CD4-positive, alpha-beta T cell treated with Interferon gamma for 1 hour (primary cell): ENCODE data around the gene AGO4.
"Not testable (repeated sequence)": the region's sequence is repeated elsewhere in the genome, so short reads cannot be mapped to it uniquely, and the experiment has no call there.

Experiments
- DNase-seq: peaks from one replicate; pipeline ENCODE4 v3.0.0-alpha.2; 2020

Gene AGO4

DNA sequence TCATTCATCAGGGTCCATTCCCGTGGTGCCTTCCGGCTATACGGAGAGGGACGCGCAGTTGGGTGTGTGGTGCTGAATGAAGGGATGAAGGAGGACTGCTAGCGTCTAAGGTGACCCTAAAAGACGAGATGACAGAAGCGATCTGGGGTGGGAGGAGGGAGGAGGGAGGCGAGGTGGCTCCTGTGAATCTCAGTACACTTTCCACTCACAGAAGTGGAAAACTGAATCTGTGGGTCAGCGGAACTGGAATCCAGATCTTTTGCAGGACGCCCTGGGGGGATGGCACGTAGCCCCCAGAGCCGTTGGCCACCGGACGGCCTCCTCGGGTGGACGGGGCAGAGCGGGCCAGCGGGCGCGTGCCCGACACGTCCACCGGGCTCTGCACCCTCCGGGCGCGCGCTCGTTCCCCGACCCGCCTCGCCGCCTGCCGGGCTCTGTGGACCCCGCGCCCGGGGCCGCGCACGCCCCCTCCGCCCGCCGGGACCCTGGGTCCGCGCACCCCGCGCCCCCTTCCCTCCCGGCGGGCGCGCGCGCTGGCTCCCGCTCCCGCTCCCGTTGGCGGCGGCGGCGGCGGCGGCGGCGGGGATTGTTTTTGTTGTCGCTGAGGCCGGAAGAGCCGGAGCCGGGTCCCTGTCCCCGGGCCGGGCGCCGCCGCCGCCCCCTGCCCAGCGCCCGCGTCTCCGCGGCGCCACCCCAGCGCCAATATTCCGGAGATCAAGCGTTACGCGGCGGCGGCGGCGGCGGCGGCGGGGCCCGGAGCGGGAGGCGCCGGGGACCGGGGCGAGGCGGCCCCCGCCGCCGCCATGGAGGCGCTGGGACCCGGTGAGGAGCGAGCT lies at the start of gene AGO4:
TSS of gene AGO4 (plus strand) at position 403 of the 836 bp plus-strand sequence. CDS start at position 804, 401 bp downstream.
- peak; percentile 9 for DNase-seq

DNA sequence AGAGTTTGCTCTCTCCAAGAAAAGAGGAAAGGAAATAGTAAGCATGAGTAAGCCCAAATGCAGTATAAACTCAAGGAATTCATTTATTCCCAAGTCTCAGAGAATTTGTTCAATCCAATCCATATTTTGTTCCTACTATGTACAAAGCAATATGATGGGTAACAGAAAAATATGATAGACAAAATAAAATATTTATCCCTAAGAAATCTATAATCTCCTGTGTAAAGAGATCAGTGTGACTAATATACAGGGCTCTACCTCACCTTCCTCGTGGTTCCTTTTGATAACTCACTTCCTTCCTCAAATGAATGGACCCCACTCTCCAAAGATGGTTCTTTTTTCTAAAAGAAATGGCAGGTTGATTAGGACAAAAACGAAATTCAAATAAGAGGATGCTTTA lies 45.7 kb upstream of the AGO4 start:
- DNase-seq = no peak

DNA sequence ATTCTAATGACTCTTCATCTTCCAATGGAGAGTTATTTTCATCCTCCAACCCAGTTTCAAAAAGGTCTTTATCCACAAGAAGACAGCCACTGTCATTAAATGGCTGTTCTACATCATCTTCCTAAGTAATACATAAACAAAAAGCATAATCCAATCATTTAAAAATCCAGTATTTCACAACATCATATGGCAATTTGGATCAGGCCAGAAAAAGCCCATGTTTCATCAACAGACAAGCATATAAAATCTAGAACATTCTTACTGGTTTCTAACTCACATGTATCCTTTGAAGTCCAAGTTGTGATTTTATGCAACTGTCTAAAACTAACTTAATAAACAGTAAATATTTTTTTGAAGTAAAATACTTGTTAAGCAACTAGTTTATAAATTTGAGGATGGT lies 44.6 kb upstream of the AGO4 start:
- no peak for DNase-seq

DNA sequence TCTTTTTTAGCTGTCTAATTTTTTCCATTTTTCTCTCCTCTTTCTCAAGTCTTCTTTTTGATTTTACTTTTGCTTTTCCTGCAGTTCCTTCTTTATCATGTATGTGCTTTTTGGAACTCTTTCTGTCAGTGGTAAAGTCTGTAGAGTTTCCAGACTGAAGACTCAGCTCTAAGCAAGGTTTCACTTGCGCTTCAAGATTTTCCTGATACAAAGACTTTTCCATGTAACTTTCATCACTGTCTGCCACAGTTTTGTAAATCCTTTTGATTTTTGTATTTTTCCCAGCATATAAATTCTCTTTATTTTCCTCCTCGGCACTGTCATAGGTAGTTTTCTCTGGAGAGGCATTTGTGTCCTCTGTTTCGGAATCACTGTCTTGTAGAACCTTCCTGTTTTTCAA lies 43.5 kb upstream of the AGO4 start:
- no peak for DNase-seq

DNA sequence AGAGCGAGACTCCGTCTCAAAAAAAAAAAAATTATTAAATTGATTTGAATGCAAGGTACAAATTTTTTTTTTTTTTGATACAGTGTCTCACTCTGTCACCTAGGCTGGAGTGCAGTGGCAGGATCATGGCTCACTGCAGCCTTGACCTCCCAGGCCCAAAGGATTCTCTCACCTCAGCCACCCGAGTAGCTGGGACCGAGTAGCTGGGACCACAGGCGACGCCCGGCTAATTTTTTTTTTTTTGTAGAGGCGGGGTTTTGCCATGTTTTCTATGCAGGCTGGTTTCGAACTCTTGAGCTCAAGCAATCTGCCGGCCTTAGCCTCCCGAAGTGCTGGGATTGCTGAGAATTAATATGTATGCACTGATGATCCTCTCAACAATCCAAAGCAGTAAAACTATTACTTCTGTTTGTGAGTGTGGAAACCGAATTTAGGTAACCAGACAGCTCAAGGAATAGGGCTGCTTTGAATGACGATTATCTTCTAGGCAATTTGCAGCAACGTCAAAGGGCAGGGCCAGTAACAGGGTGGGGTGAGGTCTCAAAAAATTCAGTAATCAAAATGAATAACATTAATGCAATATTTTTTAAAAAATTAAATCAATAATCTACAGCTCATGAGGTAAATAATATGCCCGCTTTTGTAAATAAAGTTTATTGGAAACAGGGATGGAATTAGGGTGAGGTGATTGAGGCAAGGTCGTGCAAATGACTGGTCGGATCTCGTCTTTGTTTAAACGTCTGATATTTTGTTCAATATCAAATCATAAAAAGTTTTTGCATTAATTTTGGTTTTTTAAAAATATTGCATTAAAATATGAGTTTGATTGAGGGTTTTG lies 39.2 kb upstream of the AGO4 start:
- DNase-seq = no peak

DNA sequence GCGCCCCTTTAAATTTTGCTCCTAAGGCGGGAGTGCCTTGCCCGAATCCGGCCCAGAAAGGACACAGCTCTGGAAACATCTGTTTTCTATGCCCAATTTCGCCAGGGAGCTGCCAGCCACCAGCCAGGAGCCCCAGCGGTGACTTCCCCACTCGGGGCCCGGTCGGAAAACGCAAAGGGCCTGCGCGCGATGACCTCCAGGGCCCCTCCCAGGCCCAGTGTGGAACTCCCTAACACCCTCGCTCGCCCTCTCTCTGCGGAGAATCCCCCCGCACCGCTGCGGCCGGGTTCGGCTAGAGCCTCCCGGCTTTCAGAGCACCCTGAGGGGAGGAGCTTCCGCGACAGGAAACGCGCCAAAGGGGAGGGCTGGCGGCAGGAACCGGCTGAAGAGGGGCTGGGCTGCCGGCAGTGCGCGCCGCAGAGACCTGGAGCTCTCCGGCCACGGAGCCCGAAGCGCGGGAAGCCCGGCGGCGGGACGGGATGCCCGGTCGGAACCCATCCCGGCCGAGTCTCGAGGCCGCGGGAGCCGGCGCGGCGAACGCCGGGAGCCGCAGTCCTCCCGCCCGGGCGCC lies 38.5 kb upstream of the AGO4 start:
- peak; percentile 80 for DNase-seq

DNA sequence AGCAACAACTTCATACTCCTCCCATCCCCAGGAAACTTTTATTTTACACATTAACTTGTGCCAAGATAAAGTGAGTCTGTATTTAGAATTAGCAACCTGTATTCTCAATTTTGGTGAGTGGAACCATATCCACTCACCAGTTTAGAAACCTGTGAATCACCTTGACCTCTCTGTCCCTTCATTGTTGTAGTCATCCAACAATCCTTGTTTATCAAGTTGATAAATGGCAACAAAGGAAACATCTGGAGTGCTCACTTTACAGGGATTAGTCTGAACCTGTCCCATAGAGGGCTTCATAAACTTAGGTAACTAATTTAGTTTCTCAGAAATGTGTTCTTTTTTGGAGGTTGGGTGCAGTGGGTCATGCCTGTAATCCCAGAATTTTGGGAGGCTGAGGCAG lies 34.1 kb upstream of the AGO4 start:
- no peak for DNase-seq

DNA sequence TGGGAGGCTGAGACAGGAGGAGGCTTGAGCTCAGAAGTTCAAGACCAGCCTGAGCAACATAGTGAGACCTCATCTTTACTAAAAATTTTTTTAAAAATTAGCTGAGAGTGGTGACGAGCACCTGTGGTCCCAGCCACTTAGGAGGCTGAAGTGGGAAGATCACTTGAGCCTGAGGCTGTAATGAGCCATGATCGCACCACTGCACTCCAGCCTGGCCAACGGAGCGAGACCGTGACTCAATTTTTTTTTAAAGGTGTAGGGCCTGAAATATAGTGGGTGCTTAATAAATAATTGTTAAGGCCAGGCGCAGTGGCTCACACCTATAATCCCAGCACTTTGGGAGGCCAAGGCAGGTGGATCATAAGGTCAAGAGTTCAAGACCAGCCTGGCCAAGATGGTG lies 31.6 kb upstream of the AGO4 start:
- not testable (repeated sequence) for DNase-seq

DNA sequence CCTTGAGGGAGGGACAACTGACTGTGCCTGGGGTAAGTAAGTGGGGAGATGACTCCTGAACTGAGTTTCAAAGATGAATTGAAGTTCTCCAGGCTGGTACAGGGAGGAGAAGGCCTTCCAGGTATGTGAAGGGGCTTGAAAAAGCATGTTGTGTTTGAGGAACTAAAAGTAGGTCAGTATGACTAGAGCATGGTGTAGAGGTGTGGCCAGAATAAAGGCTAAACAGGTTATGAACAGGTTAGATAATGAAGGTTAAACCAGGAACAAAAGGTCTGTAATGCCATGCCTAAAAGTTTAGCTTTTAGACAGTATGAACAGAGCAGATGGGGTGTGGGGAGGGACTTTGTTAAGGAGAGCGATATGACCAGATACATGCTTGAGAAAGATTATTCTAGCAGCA lies 30.7 kb upstream of the AGO4 start:
- DNase-seq = no peak

DNA sequence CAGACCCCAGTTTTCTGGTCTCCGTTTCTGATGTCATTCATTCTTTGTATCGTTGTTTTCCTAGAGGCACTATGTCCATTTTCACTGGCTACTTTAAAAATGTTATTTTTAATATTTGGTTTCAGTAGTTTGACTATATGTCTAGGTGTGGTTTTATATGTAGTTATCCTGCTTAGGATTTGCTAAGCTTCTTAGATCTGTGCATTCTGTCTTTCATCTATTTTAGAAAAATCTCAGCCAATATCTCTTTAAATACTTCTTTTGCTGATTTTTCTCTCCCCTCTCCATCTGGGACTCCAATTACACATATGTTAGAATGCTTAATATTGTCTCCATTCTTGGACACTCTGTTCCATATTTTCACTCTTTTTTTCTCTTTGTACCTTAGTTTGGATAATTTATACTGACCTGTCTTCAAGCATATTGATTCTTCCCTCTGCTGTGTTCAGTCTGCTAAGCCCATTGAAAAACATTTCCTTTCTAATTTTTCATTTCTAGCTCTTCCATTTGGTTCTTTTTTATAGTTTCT lies 24.7 kb upstream of the AGO4 start:
- DNase-seq = no peak

DNA sequence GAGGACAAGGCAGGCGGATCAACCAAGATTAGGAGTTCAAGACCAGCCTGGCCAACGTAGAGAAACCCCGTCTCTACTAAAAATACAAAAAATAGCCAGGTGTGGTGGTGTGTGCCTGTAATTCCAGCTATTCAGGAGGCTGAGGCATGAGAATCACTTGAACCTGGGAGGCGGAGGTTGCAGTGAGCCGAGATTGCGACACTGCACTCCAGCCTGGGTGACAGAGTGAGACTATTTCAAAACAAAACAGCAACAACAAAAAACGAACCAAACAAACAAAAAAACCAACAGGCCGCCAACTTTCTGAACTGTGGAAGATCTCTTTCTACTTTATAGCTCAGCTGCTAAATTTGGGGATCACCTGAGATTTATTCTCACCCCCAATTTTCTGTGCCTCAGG lies 23.5 kb upstream of the AGO4 start:
- DNase-seq = not testable (repeated sequence)

DNA sequence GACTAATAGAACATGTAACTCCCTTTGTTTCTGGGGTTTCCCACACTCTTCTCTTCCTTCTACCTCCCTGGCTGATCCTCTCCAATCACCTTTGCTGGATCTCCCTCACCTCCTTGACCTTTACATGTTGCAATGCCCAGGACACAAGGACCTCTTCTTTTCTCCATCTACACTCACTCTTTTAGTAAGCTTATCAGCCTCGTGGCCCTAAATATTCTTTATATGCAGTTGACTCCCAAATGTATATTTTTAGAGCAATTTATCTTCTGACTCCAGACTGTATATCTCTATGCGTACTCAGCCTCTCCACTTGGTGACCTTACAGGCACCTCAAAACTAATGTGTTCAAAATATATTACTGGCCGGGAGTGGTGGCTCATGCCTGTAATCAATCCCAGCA lies 19.7 kb upstream of the AGO4 start:
- DNase-seq = no peak

DNA sequence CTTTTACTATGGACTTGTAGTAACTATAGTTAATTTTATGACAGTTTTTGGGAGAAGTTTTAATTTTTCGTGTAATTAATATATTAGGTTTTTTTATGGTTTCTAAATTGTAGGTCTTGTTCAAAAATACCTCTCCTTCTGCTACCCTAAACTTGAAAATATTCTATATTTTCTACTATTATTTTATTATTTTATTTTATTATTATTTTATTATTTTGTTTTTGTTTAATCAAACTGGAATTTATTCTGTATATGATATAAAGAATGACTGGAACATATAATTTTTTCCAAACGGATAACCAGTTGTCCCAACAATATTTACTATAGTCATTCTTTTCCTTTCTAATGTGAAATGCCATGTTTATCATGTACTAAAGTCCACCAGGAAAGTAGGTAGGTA lies 17.1 kb upstream of the AGO4 start:
- no peak for DNase-seq

DNA sequence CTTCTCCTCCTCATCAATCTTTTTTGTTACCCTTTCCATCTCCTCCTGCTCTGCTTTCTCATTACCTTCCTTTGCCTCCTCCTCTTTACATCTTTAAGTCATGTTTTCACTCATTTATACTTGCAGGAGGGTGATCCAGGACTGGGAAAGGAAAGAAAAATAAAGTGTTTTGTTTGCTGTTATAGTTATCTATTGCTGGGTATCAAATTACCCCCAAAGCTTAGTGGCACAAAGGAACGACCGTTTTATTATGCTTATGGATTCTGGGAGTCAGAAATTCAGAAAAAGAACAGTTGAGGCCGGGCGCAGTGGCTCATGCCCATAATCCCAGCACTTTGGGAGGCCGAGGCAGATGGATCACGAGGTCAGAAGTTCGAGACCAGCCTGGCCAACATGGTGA lies 12.5 kb upstream of the AGO4 start:
- DNase-seq = no peak

DNA sequence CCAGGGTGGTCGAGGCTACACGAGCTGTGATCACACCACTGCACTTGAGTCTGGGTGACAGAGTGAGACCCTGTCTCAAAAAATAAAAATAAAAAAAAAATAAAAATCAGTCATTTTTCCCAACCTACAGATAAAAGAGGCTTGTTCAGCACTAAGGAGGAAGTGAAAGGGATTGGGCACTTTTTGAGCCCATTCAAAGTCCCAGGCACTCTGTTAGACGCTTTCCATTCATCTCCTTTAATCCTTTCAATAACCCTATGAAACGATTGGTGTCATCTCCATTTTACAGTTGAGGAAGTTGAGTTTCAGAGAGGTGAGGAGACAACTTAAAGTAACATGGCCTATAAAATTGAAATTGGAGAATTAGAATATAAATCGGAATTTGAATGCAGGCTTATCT lies 10.4 kb upstream of the AGO4 start:
- DNase-seq = no peak

DNA sequence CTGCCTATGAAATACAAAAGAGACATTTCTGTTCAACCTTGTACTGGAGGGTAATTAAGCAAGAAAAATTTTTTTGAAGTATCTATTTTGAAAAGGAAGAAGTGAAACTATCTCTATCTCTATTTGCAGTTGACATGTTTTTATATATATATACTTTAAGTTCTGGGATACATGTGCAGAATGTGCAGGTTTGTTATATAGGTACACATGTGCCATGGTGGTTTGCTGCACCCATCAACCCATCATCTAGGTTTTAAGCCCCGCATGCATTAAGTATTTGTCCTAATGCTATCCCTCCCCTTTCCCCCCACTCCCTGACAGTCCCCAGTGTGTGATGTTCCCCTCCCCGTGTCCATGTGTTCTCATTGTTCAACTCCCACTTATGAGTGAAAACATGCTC lies 9.8 kb upstream of the AGO4 start:
- not testable (repeated sequence) for DNase-seq

DNA sequence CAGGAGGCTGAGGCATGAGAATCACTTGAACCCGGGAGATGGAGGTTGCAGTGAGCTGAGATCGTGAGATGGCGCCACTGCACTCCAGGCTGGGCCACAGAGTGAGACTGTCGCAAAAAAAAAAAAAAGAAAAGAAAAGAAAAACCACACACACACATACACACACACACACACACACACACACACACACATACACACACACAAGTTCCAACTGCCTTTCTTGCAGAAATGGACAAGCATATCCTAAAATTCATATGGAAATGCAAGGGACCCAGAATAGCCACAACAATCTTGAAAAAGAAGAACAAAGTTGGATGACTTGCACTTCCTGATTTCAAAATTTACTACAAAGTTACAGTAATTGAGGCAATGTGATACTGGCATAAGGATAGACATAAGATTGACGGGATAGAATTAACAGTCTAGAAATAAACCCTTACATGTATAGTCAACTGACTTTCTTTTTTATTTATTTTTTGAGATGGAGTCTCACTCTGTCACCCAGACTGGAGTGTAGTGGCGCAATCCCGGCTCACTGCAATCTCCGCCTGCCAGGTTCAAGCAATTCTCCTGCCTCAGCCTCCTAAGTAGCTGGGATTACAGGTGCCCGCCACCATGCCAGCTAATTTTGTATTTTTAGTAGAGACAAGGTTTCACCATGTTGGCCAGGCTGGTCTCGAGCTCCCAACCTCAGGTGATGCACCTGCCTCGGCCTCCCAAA lies 7.5 kb upstream of the AGO4 start:
- DNase-seq = not testable (repeated sequence)

DNA sequence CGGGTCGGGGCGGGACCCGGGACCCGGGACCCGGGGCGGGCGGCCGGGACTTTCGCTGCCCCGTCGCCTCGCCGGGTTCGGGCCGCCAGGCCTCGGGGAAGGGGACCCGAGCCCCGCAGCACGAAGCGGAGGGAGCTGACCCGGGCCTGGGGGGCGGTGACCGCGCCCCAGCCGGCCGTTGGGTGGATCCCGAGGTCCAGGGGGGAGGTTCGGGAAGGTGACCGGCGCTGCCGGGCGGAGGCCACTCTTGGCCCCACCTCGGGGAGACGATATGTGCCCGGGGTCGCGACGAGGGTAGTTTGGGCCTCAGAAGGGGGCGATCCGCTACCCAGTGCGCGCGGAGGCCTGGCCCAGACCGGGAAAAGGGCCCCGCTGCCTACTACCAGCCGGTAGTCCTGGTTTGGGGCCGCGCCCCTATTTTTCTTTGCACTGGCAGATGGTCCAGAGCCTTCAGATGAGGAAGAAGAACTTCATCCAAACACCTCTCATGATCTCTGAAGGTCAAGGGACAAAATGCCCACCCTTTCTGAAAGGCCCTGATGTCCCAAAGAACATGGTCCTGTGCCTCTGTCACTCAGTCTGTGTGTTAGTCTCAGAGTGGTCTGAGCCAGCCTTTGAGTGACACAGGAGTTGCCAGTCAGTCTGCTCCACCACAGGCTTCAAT lies 766 bp downstream of the AGO4 start:
- no peak for DNase-seq

DNA sequence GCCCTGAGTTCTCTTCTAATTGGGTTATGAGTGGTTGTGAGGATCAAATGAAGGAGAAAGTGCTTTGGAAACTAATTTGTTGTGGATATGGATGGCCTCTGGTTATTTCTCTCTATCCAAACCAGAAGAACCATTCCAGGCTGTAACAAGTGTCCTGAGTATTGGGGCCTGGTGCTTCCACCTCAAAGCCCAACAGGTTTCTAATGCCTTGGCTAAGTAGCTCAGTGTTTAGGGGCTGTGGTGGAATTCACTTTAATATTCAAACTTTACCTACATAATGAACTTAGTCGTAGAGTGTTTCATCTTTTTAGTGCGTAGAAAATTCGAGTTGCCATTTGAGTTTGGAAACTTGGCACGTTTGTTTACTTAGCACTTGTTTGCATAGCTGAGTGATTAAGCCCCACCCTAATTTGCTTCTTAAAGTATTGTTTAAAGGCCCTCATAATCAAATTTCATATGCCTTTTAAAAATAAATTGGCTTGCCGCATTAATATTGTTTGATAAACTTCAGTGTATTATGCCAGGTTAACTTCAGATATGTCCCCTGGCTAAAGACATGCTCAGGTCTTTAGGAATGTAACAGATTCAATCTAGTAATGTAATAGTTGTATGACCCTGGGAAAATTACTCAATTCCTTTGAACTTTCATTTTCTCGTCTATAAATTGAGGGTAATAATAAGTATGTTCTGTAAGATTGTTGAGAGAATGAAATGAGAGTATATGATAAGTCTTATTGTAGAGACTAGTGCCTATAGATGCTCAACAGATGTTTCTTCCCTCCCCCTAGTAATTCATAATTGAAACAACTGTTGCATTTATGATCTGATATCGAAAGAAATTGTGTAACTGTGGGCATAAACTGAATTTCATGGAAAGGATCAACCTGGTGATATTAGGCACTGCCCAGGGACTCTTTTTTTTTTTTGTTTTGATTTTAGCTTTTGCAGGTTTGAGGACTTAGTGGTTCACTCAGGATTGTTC lies 1.6 kb downstream of the AGO4 start:
- no peak for DNase-seq

DNA sequence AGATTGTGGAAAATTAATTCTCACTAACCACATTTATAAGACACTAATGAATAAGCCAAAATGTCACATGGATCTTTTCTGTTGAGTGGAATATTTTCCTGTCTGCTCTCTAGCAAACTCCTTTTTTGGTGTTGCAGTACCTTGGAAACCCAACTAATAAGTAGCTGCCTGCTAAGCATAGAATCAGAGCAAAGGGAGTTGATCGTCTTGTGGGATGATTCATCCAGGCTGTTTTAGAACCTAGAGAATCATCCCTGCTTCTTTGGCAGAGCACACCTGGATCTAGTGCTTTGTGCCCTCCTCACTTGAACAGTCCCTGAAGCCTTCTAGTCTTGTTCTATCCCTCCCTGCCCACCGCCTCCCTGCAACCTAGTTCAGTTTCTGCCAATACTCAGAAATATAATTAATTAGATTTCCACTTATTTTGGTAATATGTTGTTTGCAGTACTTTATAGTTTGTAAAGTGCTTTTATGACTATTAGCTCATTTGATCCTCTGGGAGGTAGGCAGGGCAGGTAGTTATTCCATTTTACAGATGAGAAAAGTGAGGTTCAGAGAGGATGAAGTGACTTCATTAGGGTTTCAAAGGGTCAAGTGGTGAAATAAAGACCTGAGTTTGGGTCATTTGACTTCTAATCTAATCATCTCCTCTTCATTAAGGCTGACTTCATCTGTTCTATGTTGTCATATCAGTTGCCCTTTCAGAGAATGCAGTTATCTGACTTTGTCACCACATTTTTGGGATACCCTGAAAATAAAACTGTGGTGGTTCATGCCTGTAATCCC lies 2.5 kb downstream of the AGO4 start:
- no peak for DNase-seq
